HG02870 (cell line): ENCODE measurements around the gene NDUFAF4.
A peak's percentile ranks its signal among the peaks of the same experiment; 100 is the strongest.

ENCODE experiments used
- ATAC-seq: cut with Tn5 transposase; IDR thresholded peaks from one replicate; pipeline ENCODE4 v1.9.1; 2021; ENCODE audit warnings: mild to moderate bottlenecking, moderate library complexity; ENCODE audit not compliant: unreplicated experiment

The NDUFAF4 gene

GRCh38 chr6:96897396-96898240 lies at the start of gene NDUFAF4:
NDUFAF4 (minus strand) TSS chr6:96897891; CDS start chr6:96897801, 90 bp downstream.
- peak; percentile 88 for ATAC-seq

- peak; percentile 89 for ATAC-seq
These were observed 49.4 kb upstream of the NDUFAF4 start for GRCh38 chr6:96947055-96947454.

DNA sequence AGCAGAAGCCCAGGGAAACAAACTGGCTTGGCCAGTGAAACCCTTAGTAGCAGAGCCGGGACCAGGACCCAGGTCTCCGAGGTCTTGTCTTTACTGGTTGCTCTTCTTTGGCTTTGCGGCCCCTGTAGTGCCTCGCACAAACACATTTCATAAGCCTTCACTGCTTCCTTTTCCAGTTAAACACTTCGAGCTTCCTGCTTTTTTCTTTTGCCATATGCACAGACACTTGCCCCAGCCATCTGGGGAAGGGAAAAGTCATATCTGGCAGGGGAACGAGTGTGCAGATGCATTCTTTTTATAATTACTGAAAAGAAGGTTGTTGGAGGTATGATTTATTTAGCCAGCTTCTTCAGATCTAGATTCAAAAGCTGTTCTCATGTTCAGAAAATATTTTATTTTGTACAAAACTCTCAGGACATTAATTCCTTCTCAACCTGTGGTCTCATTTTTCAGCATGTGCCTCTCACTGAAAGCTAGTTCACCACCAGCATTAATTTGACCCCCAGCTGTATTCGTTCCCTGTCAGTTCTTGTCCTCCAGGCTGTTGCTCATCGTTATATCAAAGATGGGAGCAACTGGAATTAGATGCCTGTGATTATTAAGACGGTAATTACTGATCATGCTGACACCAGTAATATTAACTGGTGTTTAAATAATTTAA lies 46.0 kb upstream of the NDUFAF4 start:
- no peak for ATAC-seq

DNA sequence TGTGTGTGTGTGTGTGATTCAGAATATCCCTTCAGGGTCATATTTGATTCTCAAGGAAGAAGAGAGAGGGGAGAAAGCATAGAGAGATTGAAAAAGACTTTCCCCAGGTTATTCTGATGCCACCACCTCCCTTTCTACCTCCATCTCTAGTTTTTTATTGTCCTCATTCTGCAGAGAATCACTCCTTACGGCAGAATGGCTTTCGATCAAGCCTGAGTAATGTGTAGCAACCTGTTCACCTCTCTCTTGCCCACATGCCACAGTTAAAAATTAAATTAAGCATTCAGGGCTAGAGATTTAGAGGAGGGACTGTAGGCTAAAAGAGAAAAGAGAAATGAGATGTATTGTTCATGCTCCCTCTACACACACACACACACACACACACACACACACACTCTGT lies 45.0 kb upstream of the NDUFAF4 start:
- ATAC-seq, result no peak

DNA sequence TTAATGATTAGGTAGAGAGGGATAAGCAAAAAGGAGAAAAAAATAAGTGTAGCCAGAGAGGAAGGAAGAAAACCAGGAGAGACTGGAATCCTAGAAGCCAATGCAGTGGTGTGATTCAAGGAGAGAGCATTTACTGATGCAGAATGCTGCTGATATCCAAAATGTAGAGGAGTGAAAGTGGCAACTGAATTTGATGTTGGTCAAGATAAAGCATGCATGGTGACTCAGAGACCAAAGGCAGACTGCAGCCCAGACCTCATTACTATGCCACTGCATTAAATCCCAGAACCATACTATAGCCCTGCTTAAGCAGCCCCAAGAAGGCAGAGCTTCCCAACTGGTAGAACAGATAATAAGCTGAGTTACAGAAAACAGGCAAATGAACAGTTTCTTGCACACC lies 42.6 kb upstream of the NDUFAF4 start:
- ATAC-seq, result no peak

DNA sequence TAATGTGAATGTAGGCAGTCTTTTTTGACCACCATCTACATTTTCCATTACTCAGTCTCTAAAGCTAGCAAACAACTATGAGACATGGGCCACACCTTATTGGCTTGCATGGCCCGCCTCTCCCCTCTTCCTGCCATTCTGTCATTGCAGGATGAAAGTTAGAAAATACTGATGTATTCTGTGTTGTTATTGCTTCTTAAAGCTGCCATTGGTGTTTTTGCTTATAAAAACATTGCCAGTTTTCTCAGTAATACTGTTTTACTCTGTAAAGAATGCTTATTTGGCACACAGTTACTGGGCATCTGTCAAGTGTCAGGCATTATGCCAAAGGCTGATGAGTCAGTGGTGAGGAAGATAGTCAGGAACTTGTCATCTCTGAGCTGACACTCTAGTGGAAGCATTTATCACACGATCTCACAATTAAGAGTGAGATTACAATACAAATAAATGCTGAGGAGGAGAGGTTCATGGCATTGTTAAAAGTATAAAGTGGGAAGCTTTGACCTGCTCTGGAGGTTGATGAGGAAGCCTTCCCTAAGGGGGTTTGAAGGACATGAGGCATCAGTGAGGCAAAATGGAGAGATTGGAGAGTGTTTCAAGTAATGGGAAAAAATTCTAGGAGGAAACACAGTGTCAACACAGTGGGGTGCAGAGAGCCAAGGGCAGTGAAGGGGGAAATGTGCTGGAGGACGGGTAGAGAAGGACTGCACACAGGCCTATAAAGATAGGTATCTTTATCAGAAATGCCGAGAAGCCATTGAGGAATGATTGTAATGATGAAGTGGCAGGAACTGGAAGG lies 41.5 kb upstream of the NDUFAF4 start:
- ATAC-seq, result no peak

DNA sequence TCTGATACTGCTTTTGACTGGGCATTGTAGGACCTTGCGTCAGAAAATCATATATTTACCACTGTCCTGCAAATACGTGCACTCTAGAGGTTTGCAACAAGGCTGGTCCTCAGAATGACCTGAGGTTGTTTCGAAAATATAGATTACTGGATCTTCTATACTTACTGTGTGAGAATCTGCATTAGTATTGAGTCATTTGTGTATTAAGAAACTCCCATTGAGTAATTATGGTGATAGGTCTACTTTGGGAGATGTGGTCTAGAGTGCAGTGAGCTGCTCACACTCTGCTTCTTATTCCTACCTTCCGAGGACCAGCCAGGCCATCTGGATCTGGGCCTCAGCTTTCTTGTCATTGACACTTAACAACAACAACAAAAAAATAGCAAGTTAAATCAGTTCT lies 36.4 kb upstream of the NDUFAF4 start:
- peak; percentile 61 for ATAC-seq

DNA sequence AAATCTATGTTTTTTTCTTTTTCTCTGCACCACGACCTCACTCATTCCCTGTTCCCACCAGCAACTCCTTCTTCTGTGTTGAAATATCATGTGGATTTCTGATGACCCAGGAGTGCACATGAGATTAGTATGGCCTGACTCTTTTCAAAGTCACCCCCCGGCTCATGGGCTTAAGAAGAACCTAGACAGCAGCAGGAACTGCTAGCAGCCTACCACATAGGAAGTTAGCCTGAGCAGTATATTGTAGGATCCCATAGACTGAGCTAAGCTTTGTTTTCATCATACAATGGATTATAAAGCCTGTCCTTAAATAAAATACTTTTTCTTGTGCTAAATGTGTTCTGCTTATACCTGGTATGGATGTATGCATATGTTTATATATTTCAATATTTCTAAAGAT lies 33.5 kb upstream of the NDUFAF4 start:
- no peak for ATAC-seq

DNA sequence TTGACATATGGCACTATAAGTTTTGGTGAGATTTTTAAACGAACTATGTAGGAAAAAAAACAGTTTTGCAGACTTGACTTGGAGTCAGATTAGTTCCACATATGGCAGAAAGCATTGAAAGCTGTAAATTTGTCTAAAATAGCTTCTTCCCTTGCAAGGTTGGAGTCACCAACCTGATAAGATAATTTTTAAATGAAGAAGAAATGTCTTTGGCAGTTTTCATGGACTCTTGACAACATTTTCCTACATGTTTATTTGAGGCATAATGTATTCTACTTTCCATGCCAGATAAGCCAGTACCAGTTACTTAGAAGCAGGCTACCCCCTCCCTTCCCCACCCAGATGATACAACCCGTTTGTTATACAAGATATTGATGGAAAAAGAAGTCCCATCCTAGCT lies 32.0 kb upstream of the NDUFAF4 start:
- ATAC-seq, result no peak

GRCh38 chr6:96927660-96928059 lies 30.0 kb upstream of the NDUFAF4 start:
- no peak for ATAC-seq

DNA sequence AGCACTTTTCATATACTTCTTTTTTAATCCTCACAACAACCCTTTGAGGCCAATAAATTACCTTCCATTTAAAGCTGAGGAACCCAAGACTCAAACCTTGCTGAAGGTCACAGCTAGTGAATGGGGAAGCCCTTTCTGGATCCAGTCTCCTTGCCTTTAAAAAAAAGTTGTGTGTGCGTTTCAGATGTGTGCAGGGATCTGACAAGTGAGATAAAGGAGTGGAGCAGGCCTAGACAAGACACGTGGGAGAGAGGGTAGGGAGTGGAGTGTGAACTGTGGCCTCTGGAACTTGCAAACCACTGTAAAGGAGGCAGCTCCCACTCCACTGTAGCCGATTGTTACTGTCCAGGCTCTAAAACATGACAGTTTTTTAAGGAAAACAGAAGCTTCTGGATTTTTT lies 28.7 kb upstream of the NDUFAF4 start:
- no peak for ATAC-seq

DNA sequence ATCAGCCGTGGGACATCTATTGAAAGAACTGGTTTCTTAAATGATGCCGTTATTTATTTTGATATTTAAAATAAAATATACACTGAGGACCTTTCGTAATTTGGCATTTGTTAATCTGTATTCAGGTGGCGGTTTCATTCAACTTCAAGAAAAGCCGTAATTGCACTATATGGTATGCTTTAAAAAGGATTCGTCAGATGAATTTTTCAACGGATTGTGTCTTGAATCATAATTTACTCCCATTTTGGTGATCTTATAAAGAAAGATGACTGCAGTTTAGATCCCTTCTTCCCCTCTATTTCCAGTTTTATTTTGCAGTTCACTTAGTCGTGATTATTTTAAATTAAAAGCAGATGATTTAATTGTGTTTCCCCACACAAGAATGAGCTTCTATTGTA lies 27.6 kb upstream of the NDUFAF4 start:
- no peak for ATAC-seq

- peak; percentile 86 for ATAC-seq
These were observed 26.3 kb upstream of the NDUFAF4 start for GRCh38 chr6:96923871-96924493.

GRCh38 chr6:96923400-96923799 lies 25.7 kb upstream of the NDUFAF4 start:
- ATAC-seq, result no peak

- ATAC-seq, result no peak
These were observed 19.4 kb upstream of the NDUFAF4 start for GRCh38 chr6:96917098-96917497.

DNA sequence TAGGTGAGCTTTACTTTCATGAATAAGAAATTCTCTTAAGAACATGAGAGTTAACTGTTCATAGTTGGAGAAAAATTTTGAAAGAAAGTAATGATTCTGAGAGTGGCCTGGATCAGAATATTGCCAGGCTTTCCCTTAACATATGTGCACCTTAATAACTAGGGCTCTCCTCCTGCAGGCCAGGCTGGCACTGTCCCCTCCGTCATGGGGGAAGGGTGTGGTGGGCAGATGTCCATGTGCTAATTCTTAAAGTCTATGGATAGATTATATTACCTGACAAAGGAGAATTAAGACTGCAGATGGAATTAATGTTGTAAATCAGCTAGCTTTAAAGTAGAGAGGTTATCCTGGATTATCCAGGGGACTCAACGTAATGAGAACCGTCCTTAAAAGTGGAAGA lies 15.9 kb upstream of the NDUFAF4 start:
- ATAC-seq, result no peak

- no peak for ATAC-seq
These were observed 14.1 kb upstream of the NDUFAF4 start for GRCh38 chr6:96911751-96912150.

DNA sequence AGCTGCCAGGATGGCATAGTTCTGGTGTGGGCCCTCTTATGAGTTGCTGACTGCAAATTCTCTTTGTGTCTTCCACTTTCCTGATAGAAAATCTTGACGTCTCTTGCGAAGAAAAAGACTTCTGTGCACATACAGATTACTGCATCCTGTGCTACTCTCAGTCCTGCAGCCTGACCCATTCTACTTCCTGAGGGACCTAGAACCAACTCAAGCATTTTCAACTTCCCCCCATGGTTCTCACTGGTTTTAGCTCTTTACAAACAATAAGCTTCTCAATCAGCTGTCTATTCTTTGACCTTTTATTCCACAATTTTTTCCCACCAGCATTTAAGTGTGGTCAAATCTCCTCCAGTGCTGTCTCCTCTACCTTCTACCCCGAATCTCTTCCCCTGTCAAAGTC lies 13.5 kb upstream of the NDUFAF4 start:
- no peak for ATAC-seq

GRCh38 chr6:96909811-96910210 lies 12.1 kb upstream of the NDUFAF4 start:
- ATAC-seq, result no peak

DNA sequence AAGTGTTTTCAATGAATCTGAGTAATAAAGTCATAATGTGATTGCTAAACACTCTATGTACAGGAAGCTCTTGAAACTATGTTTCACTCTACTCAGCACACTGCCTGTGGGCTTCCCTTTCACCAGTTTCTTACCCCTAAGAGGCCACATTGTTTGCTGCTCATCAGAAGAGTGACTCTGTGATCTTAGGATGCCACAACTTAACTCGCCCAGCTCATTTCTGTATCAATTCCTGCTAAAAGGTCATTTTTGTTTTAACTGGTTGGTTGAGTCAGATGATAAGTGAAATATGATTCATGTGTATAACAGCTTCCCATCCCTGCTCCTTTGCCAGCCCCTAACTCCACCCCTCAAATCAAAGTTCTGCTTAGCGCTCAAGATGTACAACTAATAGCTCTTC lies 9.8 kb upstream of the NDUFAF4 start:
- ATAC-seq, result peak; percentile 99

DNA sequence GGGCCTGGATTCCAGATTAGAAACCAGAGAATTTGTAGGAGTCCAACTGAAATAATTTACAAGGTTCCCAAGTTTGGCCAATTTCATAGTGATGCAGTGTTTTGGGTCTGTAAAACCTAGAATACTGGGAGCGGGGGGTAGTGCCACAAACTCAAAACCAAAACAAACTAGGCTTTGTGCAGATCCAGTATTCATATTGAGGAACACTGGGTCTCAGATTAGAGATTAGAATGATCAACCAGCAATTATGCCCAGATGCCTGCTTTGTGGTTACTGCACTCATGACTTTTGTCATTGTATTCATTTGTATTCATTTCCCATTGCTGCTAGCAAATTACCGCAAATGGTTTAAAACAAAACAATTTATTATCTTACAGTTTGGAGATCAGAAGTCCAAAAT lies 3.2 kb upstream of the NDUFAF4 start:
- no peak for ATAC-seq
